ENCODE measurements around the gene DHRS13. TPM values are rescaled to one million over a fixed set of nuclear protein-coding genes. Genes with fewer than 3 reads are reported as not detected.

Gene DHRS13
- total and polyA plus RNA-seq, 9 donors = 3.7 to 13.8 (median 7.8) TPM

DNA sequence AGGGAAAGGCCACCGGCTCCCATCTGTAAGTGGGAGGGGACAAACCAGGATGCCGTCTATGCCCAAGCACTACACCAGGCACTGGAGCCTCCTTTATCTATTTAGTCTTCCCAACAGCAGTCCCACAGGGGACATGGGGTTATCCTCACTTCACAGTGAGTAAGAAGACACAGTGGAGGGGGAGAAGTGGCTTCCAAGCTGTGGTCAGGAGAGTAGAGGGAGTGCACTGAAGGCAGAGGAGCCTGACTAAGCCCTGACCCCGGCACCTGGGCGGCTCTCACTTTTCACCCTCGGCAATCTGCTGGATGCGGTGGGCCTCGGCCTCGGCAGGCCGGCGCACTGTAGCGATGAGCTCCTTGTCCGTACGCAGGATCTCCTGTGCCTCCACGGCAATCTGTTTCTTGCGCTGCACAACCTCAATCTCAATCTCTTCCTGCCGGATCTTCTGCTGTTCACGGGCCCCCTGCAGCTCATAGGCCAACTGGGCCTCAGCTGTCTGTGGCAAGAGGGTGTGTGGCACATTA is 21.3 kb downstream of the DHRS13 start:
- TF ChIP-seq POLR2A (IDR thresholded peaks at IDR 0.05) = no peak
- TF ChIP-seq CTCF (IDR thresholded peaks at IDR 0.05) = no peak
- no peak for TF ChIP-seq EP300 (IDR thresholded peaks at IDR 0.05)
- Histone ChIP-seq H3K27me3 (no peaks in the 10 kb centered on the region), H3K9me3 (no peaks in the 10 kb centered on the region), H3K36me3 (no peaks in the 10 kb centered on the region), H3K4me1 (ENCODE audit: insufficient read depth) (no peaks in the 10 kb centered on the region), H3K27ac (no peak overlapping the region), H3K4me3 (no peak overlapping the region)
- DNase-seq = no peak
- 90 to 93% (median 91%) methylated on average over 17 of the region's 17 CpGs for WGBS, 3 donors
- intact Hi-C loops (cut with DNase I) = no loop called here

- H3K27me3 ChIP-seq = no peaks in the 10 kb centered on the region
- no peaks in the 10 kb centered on the region for H3K4me1 ChIP-seq (ENCODE audit: insufficient read depth)
- no peak overlapping the region for H3K27ac ChIP-seq
- WGBS, 3 donors = 61 to 67% (median 67%) methylated on average over 10 of the region's 10 CpGs
- DNase-seq = no peak
- H3K4me3 ChIP-seq = no peak overlapping the region
- TF ChIP-seq CTCF (IDR thresholded peaks at IDR 0.05) (no peak), POLR2A (IDR thresholded peaks at IDR 0.05) (no peak), EP300 (IDR thresholded peaks at IDR 0.05) (no peak)
- no peaks in the 10 kb centered on the region for H3K9me3 ChIP-seq
- no peaks in the 10 kb centered on the region for H3K36me3 ChIP-seq
- intact Hi-C loops (cut with DNase I) = no loop called here
These were observed 22.3 kb downstream of the DHRS13 start for GRCh38 chr17:28880572-28880945.

GRCh38 chr17:28879886-28880571 is 22.9 kb downstream of the DHRS13 start:
- Histone ChIP-seq H3K27me3 (no peaks in the 10 kb centered on the region), H3K4me3 (no peak overlapping the region), H3K27ac (no peak overlapping the region), H3K4me1 (ENCODE audit: insufficient read depth) (no peaks in the 10 kb centered on the region), H3K36me3 (no peaks in the 10 kb centered on the region), H3K9me3 (no peaks in the 10 kb centered on the region)
- TF ChIP-seq CTCF (IDR thresholded peaks at IDR 0.05) = no peak
- TF ChIP-seq EP300 (IDR thresholded peaks at IDR 0.05) = no peak
- no peak for TF ChIP-seq POLR2A (IDR thresholded peaks at IDR 0.05)
- intact Hi-C loops (cut with DNase I) = no loop called here
- 67 to 75% (median 70%) methylated on average over 9 of the region's 9 CpGs for WGBS, 3 donors
- no peak for DNase-seq

DNA sequence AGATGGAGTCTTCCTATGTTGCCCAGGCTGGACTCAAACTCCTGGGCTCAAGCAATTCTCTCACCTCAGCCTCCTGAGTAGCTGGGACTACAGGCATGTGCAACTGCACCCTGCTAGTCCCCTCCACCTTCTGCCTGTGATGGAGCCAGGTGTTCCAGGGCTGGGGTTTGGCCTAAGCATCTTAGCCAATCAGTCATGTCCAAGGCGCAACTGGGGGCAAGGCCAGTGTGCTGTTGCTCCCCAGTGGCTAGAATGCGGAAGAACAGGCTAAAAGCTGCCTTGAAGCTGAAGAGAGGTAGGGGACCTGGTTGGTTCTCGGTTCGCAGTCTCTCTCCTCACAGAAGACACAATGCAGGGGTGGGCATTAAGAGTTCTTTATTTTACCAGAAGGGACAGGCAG is 23.9 kb downstream of the DHRS13 start:
- WGBS, 3 donors = 68 to 83% (median 76%) methylated on average over 4 of the region's 4 CpGs
- no peak for DNase-seq

More for the DNA sequence above, 23.9 kb downstream of the DHRS13 start:
- no peaks in the 10 kb centered on the region for H3K9me3 ChIP-seq
- H3K36me3 ChIP-seq = no peaks in the 10 kb centered on the region
- no peak overlapping the region for H3K27ac ChIP-seq
- no peaks in the 10 kb centered on the region for H3K27me3 ChIP-seq
- no peak overlapping the region for H3K4me3 ChIP-seq
- intact Hi-C loops (cut with DNase I) = no loop called here
- TF ChIP-seq POLR2A (IDR thresholded peaks at IDR 0.05) (no peak), EP300 (IDR thresholded peaks at IDR 0.05) (no peak), CTCF (IDR thresholded peaks at IDR 0.05) (no peak)
- no peaks in the 10 kb centered on the region for H3K4me1 ChIP-seq (ENCODE audit: insufficient read depth)

Data from ovary (tissue), 9 donors.